ENCODE measurements around the gene PSMD12.
A peak's percentile ranks its signal among the peaks of the same experiment; 100 is the strongest.
"Not testable (repeated sequence)": the region's sequence is repeated elsewhere in the genome, so short reads cannot be mapped to it uniquely, and the experiment has no call there.

PSMD12 gene

GRCh38 chr17:67366193-67367157 is at the start of gene PSMD12:
Gene PSMD12 (minus strand): TSS chr17:67366577. CDS start chr17:67366519, 58 bp downstream.
- DNase-seq = peak; percentile 57 to 88

DNA sequence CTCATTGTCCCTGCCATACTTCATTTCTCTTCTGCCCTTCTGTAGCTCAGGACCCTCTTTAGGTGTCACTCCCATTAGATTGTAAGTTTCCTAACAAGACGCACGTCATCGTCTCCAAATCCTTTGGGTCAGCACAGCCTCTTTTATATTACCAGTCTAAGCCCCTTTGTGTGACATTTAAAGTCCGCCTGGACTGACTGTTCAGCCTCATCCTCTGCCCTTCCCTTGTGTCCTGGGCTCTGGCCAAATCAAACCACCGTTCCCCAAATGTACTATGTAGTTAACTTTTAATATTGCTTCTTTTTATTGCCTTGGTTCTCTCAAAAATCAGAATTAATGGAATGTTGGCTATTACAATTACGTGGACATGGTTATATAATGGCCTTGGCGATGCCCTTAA is 48.9 kb upstream of the PSMD12 start:
- DNase-seq = no peak

GRCh38 chr17:67414559-67414958 is 48.2 kb upstream of the PSMD12 start:
- DNase-seq = no peak

- no peak for DNase-seq
Observed at GRCh38 chr17:67414130-67414529, 47.8 kb upstream of the PSMD12 start.

DNA sequence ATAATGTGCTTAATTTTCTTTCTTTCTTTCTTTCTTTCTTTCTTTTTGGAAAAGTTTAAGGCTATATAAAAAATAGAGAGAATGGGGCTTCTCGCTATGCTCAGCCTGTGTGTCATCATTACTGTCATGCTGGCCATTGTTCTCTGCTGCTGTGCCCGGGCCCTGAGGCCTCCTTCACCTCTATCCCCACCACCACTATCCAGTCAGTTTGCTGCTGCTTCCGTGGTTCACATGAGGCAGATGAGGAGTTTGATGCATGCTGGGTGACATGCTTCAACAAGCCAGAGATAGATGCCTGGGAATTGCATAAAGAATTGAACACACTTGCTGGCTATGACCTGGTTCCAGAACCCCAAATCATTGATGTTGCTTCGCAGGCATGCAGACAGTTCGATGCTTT is 47.0 kb upstream of the PSMD12 start:
- DNase-seq = no peak

DNA sequence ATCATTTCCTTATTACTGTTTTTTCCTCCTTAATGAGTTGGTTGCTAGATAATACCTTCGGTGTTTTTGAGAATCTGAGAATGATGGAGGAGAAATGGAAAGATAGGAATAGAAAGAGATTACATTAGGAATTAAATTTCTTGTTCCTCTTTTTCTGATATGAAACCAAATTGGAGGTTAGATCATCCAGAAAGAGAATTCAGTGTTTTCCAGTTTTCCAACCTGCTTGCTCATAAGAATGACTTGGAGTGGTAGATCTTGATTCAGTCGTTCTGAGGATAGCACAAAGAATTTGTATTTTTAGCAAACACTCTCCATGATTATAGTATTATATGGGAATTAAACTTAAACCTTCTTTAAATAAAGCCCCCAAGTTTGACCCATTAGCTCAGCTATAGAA is 46.6 kb upstream of the PSMD12 start:
- no peak for DNase-seq

DNA sequence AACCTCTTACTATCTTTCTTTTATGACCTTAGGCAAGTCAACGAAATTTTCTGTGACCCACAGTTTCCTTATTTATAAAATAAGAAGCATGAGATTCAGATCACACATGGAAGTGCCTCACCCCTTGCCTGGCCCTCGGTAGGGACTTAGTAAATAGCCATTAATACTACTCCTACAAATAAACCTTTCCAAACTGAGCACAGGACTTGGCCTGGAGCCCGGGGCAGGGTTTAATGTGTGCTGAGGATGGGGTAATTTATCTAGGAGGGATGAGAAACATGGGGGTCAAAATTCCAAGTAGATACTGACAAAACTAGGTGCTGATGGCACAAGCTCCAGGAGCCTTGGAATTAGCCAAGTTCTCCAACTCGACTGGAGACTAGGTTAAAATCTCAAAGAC is 45.7 kb upstream of the PSMD12 start:
- no peak for DNase-seq

DNA sequence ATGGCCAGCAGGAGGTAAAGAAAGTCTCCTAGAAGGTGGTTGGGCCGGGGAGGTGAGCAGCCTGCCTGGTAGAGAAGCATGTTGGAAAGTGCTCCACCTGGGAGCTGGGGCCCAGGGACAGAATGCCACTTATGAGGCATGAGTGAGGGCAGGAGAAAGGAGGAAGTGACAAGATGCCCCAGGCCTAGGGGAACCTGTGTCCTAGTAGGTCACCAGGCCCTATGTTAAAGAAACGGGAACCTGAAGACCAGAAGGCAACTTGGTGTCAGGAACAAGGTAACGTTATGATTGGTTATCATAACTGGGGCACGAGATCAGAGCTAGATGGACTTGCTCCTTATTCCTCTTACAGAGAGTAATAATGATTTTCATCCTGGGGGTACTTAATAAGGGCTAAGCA is 45.0 kb upstream of the PSMD12 start:
- DNase-seq = no peak

- DNase-seq = not testable (repeated sequence)
Observed at GRCh38 chr17:67408455-67408830, 42.1 kb upstream of the PSMD12 start.

- no peak for DNase-seq
Observed at GRCh38 chr17:67403483-67403882, 37.1 kb upstream of the PSMD12 start.

GRCh38 chr17:67403065-67403464 is 36.7 kb upstream of the PSMD12 start:
- DNase-seq = no peak

DNA sequence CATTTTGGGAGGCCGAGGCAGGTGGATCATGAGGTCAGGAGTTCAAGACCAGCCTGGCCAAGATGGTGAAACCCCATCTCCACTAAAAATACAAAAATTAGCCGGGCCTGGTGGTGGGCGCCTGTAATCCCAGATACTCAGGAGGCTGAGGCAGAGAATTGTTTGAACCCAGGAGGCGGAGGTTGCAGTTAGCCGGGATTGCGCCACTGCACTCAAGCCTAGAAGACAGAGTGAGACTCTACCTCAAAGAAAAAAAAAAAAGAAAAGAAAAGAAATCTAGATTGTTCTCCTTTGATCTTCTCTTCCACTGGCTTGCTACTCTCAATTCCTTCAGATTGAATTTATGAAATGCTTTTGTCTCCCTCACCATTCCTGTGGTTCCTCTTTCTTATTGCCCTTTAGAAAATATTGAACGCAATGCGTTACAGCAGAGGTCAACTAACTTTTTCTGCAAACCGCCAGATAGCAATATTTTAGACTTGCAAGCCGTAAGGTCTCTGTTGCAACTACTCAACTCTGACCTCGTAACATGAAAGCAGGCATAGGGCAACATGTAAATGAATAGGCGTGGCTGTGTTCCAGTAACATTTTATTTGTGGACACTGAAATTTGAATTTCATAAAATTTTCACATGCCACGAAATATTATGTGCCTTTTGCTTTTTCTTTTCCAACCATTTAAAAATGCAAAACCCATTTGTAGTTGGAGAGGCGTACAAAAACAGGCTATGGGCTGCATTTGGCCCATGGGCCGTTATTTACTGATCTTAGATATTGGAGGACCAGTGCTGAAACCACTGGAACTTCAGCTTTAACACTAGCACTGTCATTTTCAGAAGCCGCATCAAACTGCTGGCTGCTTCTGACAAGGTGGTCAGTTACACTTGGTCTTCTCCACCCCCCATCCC is 35.5 kb upstream of the PSMD12 start:
- DNase-seq = no peak

GRCh38 chr17:67401106-67401505 is 34.7 kb upstream of the PSMD12 start:
- DNase-seq = no peak

DNA sequence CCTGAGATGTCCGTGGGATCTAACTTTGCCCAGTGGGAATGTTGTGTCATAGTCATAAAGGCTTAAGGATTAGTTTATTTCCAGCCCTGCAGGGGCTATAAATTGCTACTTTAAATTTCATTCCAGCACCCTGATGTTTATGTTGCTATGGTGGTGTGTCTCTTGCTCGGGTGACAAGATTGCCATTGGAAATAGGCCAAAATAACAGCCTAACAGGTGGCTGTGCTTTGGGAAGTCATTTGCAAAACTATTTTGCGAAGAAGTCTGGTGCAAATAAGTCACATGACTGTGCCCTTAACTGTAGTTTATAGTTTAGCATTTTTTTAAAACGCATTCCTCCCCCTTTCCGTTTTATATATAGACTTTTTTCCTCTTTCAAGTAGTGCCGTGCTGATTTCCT is 33.8 kb upstream of the PSMD12 start:
- no peak for DNase-seq

DNA sequence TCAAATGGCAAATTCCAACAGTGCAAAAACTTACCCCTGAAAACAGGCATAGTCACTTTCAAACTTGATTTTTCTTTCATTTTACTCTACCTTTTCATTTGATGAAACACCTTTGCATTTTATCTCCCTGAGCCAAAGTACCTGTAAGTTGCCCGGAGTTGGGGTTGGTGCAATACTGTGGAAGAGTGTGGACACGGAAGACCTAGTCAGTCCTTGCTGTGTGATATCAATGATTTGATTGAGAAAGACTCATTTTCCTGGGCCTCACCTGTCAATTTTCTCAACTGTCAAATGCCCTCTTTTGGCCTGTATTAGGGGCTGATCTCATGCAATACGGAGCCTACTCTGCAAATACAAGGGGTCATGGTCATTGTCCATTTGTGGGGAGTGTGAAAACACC is 33.3 kb upstream of the PSMD12 start:
- DNase-seq = no peak

- DNase-seq = no peak
Observed at GRCh38 chr17:67393809-67394397, 27.5 kb upstream of the PSMD12 start.

DNA sequence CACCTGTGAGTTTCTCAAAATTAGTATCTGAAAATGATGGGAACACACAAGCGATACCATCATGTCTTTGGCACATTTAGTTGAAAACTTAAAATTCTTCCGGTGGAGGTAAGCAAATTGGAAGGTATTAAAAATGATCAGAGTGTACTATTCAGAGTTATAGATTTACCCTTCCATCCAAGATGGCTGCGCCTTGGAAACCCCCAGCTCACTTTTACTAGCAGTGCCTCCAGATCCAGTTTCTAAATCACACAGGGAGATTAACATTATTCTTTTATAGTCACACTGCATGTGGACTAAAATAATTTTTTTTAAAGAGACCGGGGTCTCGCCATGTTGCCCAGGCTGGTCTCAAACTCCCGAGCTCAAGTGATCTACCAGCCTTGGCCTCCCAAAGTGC is 25.7 kb upstream of the PSMD12 start:
- no peak for DNase-seq

- DNase-seq = peak; percentile 67 to 87
Observed at GRCh38 chr17:67390646-67391361, 24.4 kb upstream of the PSMD12 start.

DNA sequence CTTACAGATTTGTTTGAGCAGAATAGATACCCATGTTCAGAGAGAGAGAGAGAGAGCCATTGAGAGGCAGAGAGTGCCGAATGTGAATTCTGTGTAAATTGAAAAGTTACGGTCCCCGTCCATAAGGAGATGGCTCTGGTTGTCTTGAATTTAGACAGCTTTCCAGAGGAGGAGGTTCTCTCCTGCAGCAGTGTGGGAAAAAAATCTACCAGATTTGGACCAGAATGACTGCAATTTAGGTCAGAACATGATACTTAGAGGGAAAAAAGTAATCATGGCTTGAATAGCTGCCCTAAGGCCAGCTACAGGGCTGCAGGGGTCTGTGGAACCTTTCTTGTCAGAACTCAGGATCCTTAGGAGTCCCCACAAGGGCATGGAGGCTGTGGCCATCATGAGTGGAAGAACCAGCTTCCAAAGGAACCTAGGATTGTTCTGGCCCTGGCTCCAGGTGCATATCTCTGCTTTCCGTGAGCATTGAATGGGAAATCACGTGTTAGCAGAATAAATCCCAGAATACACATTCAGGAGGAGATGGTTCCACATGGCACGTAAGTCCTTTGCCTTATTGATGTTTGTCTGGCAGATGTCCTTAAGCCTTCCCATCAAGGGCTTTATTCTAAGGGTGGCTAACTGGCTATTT is 23.7 kb upstream of the PSMD12 start:
- DNase-seq = no peak

GRCh38 chr17:67388986-67389385 is 22.6 kb upstream of the PSMD12 start:
- DNase-seq = no peak

- DNase-seq = not testable (repeated sequence)
Observed at GRCh38 chr17:67388536-67388935, 22.2 kb upstream of the PSMD12 start.

DNA sequence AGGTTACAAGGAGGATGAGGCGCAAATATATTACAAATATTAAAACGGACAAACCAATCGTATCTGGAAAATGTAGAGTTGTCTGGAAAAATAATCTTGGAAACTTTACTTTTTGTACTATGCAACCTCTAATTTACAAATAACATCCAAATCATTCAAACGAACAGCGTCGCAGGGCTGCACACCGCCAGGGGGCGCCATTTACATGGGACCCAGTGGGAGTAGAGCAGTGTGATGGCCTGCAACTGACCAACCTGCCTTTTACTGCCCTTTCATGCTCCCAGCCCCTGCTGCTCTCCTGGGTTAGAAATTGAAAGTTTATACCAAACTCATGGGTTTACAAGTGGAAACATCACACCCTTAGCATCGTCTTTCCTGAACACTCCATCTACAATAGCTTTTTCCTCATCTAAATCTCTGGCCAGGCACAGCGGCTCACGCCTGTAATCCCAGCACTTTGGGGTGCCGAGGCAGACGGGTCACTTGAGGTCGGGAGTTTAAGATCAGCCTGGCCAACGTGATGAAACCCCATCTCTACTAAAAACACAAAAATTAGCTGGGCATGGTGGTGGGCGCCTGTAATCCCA is 20.7 kb upstream of the PSMD12 start:
- peak; percentile 17 to 77 for DNase-seq

Measured in SW 1271 (cell line).